H9 (cell line): ENCODE measurements around the gene ERVK3-1. TPM values are rescaled to one million over a fixed set of nuclear protein-coding genes. Genes with fewer than 3 reads are reported as not detected.

Experiments used
- DNase-seq: peaks from one replicate; pipeline ENCODE4 v3.0.0-alpha.2; 2017
- H2AFZ ChIP-seq: one replicate; pipeline ENCODE4 v1.6.1; 2013; ENCODE audit warnings: mild to moderate bottlenecking, low read length, control low read depth, moderate library complexity
- H2AK5ac ChIP-seq: 2 replicates; pipeline ENCODE4 v1.6.1; 2013; ENCODE audit warnings: low read length, control low read depth, mixed read lengths; ENCODE audit not compliant: insufficient read length
- H2BK120ac ChIP-seq: one replicate; pipeline ENCODE4 v1.6.1; 2013; ENCODE audit warnings: low read depth, mild to moderate bottlenecking, low read length, control low read depth, inconsistent platforms; ENCODE audit not compliant: poor library complexity, severe bottlenecking
- H2BK12ac ChIP-seq: 2 replicates; pipeline ENCODE4 v1.6.1; 2013; ENCODE audit warnings: low read length, control low read depth, mixed read lengths, low read depth; ENCODE audit not compliant: insufficient read length
- H2BK15ac ChIP-seq: 2 replicates; pipeline ENCODE4 v1.6.1; 2013; ENCODE audit warnings: low read depth, low read length, control low read depth
- H2BK20ac ChIP-seq: one replicate; pipeline ENCODE4 v1.6.1; 2013; ENCODE audit warnings: low read depth, mild to moderate bottlenecking, low read length, control low read depth, inconsistent platforms; ENCODE audit not compliant: poor library complexity, severe bottlenecking
- H2BK5ac ChIP-seq: 2 replicates; pipeline ENCODE4 v1.6.1; 2013; ENCODE audit warnings: low read length, control low read depth, mixed read lengths; ENCODE audit not compliant: insufficient read length
- H3K14ac ChIP-seq: 2 replicates; pipeline ENCODE4 v1.6.1; 2013; ENCODE audit warnings: low read length, control low read depth; ENCODE audit not compliant: insufficient read depth
- H3K18ac ChIP-seq: 2 replicates; pipeline ENCODE4 v1.6.1; 2013; ENCODE audit warnings: low read depth, mild to moderate bottlenecking, mixed read lengths, low read length, control low read depth; ENCODE audit not compliant: insufficient read length
- H3K23ac ChIP-seq: 2 replicates; pipeline ENCODE4 v1.6.1; 2013; ENCODE audit warnings: low read length, control low read depth, mixed read lengths, low read depth; ENCODE audit not compliant: insufficient read length
- H3K23me2 ChIP-seq: 2 replicates; pipeline ENCODE4 v1.6.1; 2013; ENCODE audit warnings: low read depth, mild to moderate bottlenecking, mixed read lengths, low read length, control low read depth; ENCODE audit not compliant: insufficient read length, poor library complexity, severe bottlenecking
- H3K27ac ChIP-seq: 2 replicates; pipeline ENCODE4 v1.5.1; 2013; ENCODE audit warnings: low read length, control low read depth, mixed read lengths, low read depth; ENCODE audit not compliant: insufficient read length
- H3K27me3 ChIP-seq: 2 replicates; pipeline ENCODE4 v1.6.1; 2013; ENCODE audit warnings: low read length, control low read depth, inconsistent platforms; ENCODE audit not compliant: insufficient read depth
- H3K4ac ChIP-seq: 2 replicates; pipeline ENCODE4 v1.6.1; 2013; ENCODE audit warnings: low read depth, mild to moderate bottlenecking, control low read depth, inconsistent platforms, low read length, moderate library complexity
- H3K4me1 ChIP-seq: 2 replicates; pipeline ENCODE4 v1.6.1; 2013; ENCODE audit warnings: low read length, control low read depth, inconsistent platforms; ENCODE audit not compliant: insufficient read depth
- H3K4me2 ChIP-seq: 2 replicates; pipeline ENCODE4 v1.6.1; 2013; ENCODE audit warnings: low read length, control low read depth, mixed read lengths; ENCODE audit not compliant: insufficient read length, insufficient read depth
- H3K56ac ChIP-seq: 2 replicates; pipeline ENCODE4 v1.6.1; 2013; ENCODE audit warnings: low read depth, mild to moderate bottlenecking, mixed read lengths, low read length, control low read depth; ENCODE audit not compliant: insufficient read length
- H3K79me1 ChIP-seq: 2 replicates; pipeline ENCODE4 v1.6.1; 2013; ENCODE audit warnings: low read depth, mild to moderate bottlenecking, moderate library complexity, low read length, control low read depth, inconsistent platforms; ENCODE audit not compliant: insufficient read depth, poor library complexity, severe bottlenecking
- H3K79me2 ChIP-seq: 2 replicates; pipeline ENCODE4 v1.6.1; 2013; ENCODE audit warnings: low read length, control low read depth, inconsistent platforms; ENCODE audit not compliant: insufficient read depth
- H3K9ac ChIP-seq: 2 replicates; pipeline ENCODE4 v1.6.1; 2013; ENCODE audit warnings: low read length, control low read depth, mixed read lengths; ENCODE audit not compliant: insufficient read length; ENCODE audit errors: extremely low read depth
- H3K9me3 ChIP-seq: one replicate; pipeline ENCODE4 v1.6.1; 2013; ENCODE audit warnings: low read depth, low read length, inconsistent platforms; ENCODE audit not compliant: control insufficient read depth
- H3T11ph ChIP-seq: one replicate; pipeline ENCODE4 v1.6.1; 2013; ENCODE audit warnings: mild to moderate bottlenecking, low read length, control low read depth, inconsistent platforms
- H4K20me1 ChIP-seq: one replicate; pipeline ENCODE4 v1.6.1; 2013; ENCODE audit not compliant: control insufficient read depth, insufficient read length, insufficient read depth
- H4K5ac ChIP-seq: 2 replicates; pipeline ENCODE4 v1.6.1; 2013; ENCODE audit warnings: low read depth, mild to moderate bottlenecking, mixed read lengths, low read length, control low read depth; ENCODE audit not compliant: insufficient read length
- H4K8ac ChIP-seq: replicated peaks from 2 replicates; pipeline ENCODE4 v1.6.1; 2013; ENCODE audit warnings: low read length, control low read depth, mixed read lengths, low read depth; ENCODE audit not compliant: insufficient read length
- H4K91ac ChIP-seq: 2 replicates; pipeline ENCODE4 v1.6.1; 2013; ENCODE audit warnings: low read depth, mild to moderate bottlenecking, moderate library complexity, mixed read lengths, low read length, control low read depth; ENCODE audit not compliant: insufficient read length
- H3K27ac Mint-ChIP-seq, 3 experiments: 2 replicates in 2 of 3; 3 replicates in 1 of 3; pipeline ENCODE4 v1.8.0; 2020 to 2021; ENCODE audit warnings: mixed read lengths in 3 of 3, mild to moderate bottlenecking in 1 of 3, moderate library complexity in 1 of 3
- H3K27me3 Mint-ChIP-seq: 2 replicates; pipeline ENCODE4 v1.8.0; 2021; ENCODE audit warnings: low read depth, mild to moderate bottlenecking, moderate library complexity, mixed read lengths
- H3K36me3 Mint-ChIP-seq, 3 experiments: 2 replicates in 2 of 3; 3 replicates in 1 of 3; pipeline ENCODE4 v1.8.0; 2020 to 2021; ENCODE audit warnings: low read depth in 3 of 3, mixed read lengths in 3 of 3; ENCODE audit not compliant: insufficient read depth in 1 of 3
- H3K4me1 Mint-ChIP-seq, 2 experiments: 2 replicates each; pipeline ENCODE4 v1.8.0; 2020; ENCODE audit warnings: mixed read lengths in 2 of 2
- H3K4me3 Mint-ChIP-seq, 2 experiments: 2 replicates in 1 of 2; 3 replicates in 1 of 2; pipeline ENCODE4 v1.8.0; 2020 to 2021; ENCODE audit warnings: mild to moderate bottlenecking in 2 of 2, mixed read lengths in 2 of 2, moderate library complexity in 1 of 2
- H3K9me3 Mint-ChIP-seq, 2 experiments: 2 replicates in 1 of 2; 3 replicates in 1 of 2; pipeline ENCODE4 v1.8.0; 2020; ENCODE audit warnings: mild to moderate bottlenecking in 2 of 2, mixed read lengths in 2 of 2, moderate library complexity in 1 of 2
- CTCF ChIP-seq: fragments of 200-600 bp; sonication (generic); conservative IDR thresholded peaks from 3 replicates; pipeline ENCODE4 v1.8.0; 2021; ENCODE audit warnings: antibody characterized with exemption, mild to moderate bottlenecking
- WGBS: extraction: QIAGEN DNeasy Blood & Tissue Kit; methylation state at CpG from one replicate; pipeline ENCODE4 v1.1.7; 2013; ENCODE audit warnings: missing lambda C conversion rate, low lambda C conversion rate, mixed read lengths; ENCODE audit not compliant: insufficient read length; ENCODE audit errors: extremely low coverage; 5-methylcytosine and 5-hydroxymethylcytosine counted together
- total RNA-seq: library from RNA; stranded (reverse); gene quantifications from 2 replicates; pipeline ENCODE4 v1.2.1, GENCODE V29; 2021

ERVK3-1 gene
- total RNA-seq, 1 experiment from 2014 or later: 43.7 TPM

GRCh38 chr19:58291943-58292342, 13.2 kb upstream of the ERVK3-1 start:
- no peak overlapping the region for H3K27ac ChIP-seq
- peaks cover 2 to 9% of the 10 kb centered on the region in 2 experiments; a peak in 3 of 5 replicates for H3K9me3 Mint-ChIP-seq

More at GRCh38 chr19:58291943-58292342, 13.2 kb upstream of the ERVK3-1 start:
- Histone ChIP-seq H2AFZ (no peak overlapping the region), H4K5ac (no peak overlapping the region), H3K27me3 (no peaks in the 10 kb centered on the region), H4K8ac (no peak overlapping the region), H2BK120ac (no peak overlapping the region), H3K4ac (no peak overlapping the region), H3K23me2 (no peaks in the 10 kb centered on the region), H2BK5ac (no peak overlapping the region), H2BK20ac (no peak overlapping the region), H3K9ac (no peak overlapping the region), H3K18ac (no peak overlapping the region), H3T11ph (no peak overlapping the region), H2AK5ac (no peak overlapping the region), H3K56ac (no peak overlapping the region), H3K4me2 (no peak overlapping the region), H3K23ac (no peak overlapping the region), H3K79me2 (peaks cover 1% of the 10 kb centered on the region; the same call in 1 of the 2 replicates), H3K14ac (no peak overlapping the region), H3K4me1 (no peaks in the 10 kb centered on the region), H4K20me1 (no peaks in the 10 kb centered on the region), H3K79me1 (peaks cover 3% of the 10 kb centered on the region), H4K91ac (no peak overlapping the region), H3K9me3 (no peaks in the 10 kb centered on the region), H2BK15ac (no peak overlapping the region), H2BK12ac (no peak overlapping the region)
- H3K4me1 Mint-ChIP-seq: no peaks in the 10 kb centered on the region; a peak in 1 of 4 replicates
- no peak overlapping the region for H3K27ac Mint-ChIP-seq
- no peaks in the 10 kb centered on the region for H3K27me3 Mint-ChIP-seq
- TF ChIP-seq CTCF: no peak
- H3K36me3 Mint-ChIP-seq: peaks cover 72 to 93% (median 91%) of the 10 kb centered on the region in 3 experiments
- no CpG with 5 or more reads among the region's 7 CpGs for WGBS
- no peak overlapping the region; a peak in 1 of 5 replicates for H3K4me3 Mint-ChIP-seq
- no peak for DNase-seq
